OCI-LY1 (cell line): Measurements from ENCODE around the gene PARVG.

Experiments used
- H2AFZ ChIP-seq: fragments of 200-600 bp; sonication (generic), shearing (Covaris generic); 2 replicates; pipeline ENCODE4 v1.6.0; 2014; ENCODE audit warnings: antibody characterized with exemption, mild to moderate bottlenecking, low read length
- H3F3A ChIP-seq: fragments of 200-600 bp; sonication (generic), shearing (Covaris generic); 2 replicates; pipeline ENCODE4 v1.6.0; 2014; ENCODE audit warnings: mild to moderate bottlenecking, antibody characterized with exemption, low read length, moderate library complexity; ENCODE audit not compliant: insufficient read depth
- H3K27ac ChIP-seq: fragments of 200-600 bp; sonication (generic); 2 replicates; pipeline ENCODE4 v1.5.1; 2014; ENCODE audit warnings: low read length, mixed run types, mild to moderate bottlenecking, low read depth; ENCODE audit not compliant: poor library complexity, severe bottlenecking
- H3K27me3 ChIP-seq: fragments of 200-600 bp; sonication (generic); 2 replicates; pipeline ENCODE4 v1.6.0; 2014; ENCODE audit warnings: antibody characterized with exemption, mild to moderate bottlenecking, low read length, moderate library complexity; ENCODE audit not compliant: insufficient read depth
- H3K36me3 ChIP-seq: fragments of 200-600 bp; sonication (generic); 2 replicates; pipeline ENCODE4 v1.6.1; 2014; ENCODE audit warnings: mild to moderate bottlenecking, antibody characterized with exemption, low read length, moderate library complexity, mixed read lengths; ENCODE audit not compliant: insufficient read depth
- H3K4me1 ChIP-seq: fragments of 200-600 bp; sonication (generic); 2 replicates; pipeline ENCODE4 v1.5.1; 2014; ENCODE audit warnings: mild to moderate bottlenecking, low read length, moderate library complexity; ENCODE audit not compliant: insufficient read depth, severe bottlenecking
- H3K4me2 ChIP-seq: fragments of 200-600 bp; sonication (generic), shearing (Covaris generic); 2 replicates; pipeline ENCODE4 v1.6.1; 2014; ENCODE audit warnings: low read length
- H3K4me3 ChIP-seq: fragments of 200-600 bp; sonication (generic); 2 replicates; pipeline ENCODE4 v1.5.1; 2014; ENCODE audit warnings: low read length, low read depth, mild to moderate bottlenecking, mixed read lengths; ENCODE audit not compliant: poor library complexity, severe bottlenecking
- H3K79me2 ChIP-seq: fragments of 200-600 bp; shearing (Covaris generic); 2 replicates; pipeline ENCODE4 v1.6.1; 2016; ENCODE audit warnings: mixed run types, low read length, mixed read lengths; ENCODE audit not compliant: insufficient read depth
- H3K9ac ChIP-seq: fragments of 200-600 bp; sonication (generic), shearing (Covaris generic); 2 replicates; pipeline ENCODE4 v1.6.1; 2014; ENCODE audit warnings: mild to moderate bottlenecking, low read length, mixed read lengths
- H3K9me2 ChIP-seq: fragments of 200-600 bp; sonication (generic), shearing (Covaris generic); 2 replicates; pipeline ENCODE4 v1.6.1; 2014; ENCODE audit warnings: low read depth, mild to moderate bottlenecking, low read length, mixed read lengths
- H3K9me3 ChIP-seq: fragments of 200-600 bp; shearing (Covaris generic); 2 replicates; pipeline ENCODE4 v1.6.1; 2014; ENCODE audit warnings: low read length, mixed read lengths
- H4K20me1 ChIP-seq: fragments of 200-600 bp; sonication (generic), shearing (Covaris generic); 2 replicates; pipeline ENCODE4 v1.6.0; 2016; ENCODE audit warnings: mild to moderate bottlenecking, low read length; ENCODE audit not compliant: insufficient read depth
- EZH2 ChIP-seq: fragments of 200-600 bp; sonication (generic), shearing (Covaris generic); IDR thresholded peaks from 2 replicates; pipeline ENCODE4 v1.8.0; 2017; ENCODE audit warnings: borderline replicate concordance, mixed run types, mild to moderate bottlenecking, antibody characterized with exemption, low read length, moderate library complexity, mixed read lengths
- TF ChIP-seq, protein P1 (sequence below): fragments of 200-600 bp; sonication (generic), shearing (Covaris generic); IDR thresholded peaks from 2 replicates; pipeline ENCODE4 v1.5.1; 2017; ENCODE audit warnings: mild to moderate bottlenecking, antibody characterized with exemption, low read length, moderate library complexity, mixed read lengths

PARVG gene

DNA sequence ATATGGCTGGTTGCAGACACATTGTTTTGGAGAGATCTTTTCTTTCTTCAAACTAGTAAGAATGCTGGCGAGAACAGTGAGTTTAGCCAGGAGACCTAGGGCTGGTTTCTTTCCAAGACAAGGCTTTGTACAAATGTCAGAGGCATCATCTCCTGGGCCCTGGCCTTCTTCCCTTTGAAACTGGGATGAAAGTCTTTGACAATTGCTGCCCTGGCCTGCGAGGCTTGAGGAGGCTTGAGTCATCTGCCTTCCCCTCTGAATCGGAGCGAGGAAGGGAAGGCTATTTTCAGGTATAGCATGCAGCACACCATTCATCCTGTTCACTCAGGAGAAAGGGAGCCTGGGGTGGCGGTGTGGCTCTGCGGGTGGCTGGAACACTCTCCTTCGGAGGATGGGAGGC, 21.5 kb upstream of the PARVG start:
- no peak overlapping the region for H3K9ac ChIP-seq
- TF ChIP-seq, protein P1, sequence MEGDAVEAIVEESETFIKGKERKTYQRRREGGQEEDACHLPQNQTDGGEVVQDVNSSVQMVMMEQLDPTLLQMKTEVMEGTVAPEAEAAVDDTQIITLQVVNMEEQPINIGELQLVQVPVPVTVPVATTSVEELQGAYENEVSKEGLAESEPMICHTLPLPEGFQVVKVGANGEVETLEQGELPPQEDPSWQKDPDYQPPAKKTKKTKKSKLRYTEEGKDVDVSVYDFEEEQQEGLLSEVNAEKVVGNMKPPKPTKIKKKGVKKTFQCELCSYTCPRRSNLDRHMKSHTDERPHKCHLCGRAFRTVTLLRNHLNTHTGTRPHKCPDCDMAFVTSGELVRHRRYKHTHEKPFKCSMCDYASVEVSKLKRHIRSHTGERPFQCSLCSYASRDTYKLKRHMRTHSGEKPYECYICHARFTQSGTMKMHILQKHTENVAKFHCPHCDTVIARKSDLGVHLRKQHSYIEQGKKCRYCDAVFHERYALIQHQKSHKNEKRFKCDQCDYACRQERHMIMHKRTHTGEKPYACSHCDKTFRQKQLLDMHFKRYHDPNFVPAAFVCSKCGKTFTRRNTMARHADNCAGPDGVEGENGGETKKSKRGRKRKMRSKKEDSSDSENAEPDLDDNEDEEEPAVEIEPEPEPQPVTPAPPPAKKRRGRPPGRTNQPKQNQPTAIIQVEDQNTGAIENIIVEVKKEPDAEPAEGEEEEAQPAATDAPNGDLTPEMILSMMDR: no peak
- TF ChIP-seq EZH2: no peak
- no peaks in the 10 kb centered on the region for H3K79me2 ChIP-seq
- H3K9me3 ChIP-seq: no peaks in the 10 kb centered on the region
- H3K27me3 ChIP-seq: no peaks in the 10 kb centered on the region
- H3K4me3 ChIP-seq: no peak overlapping the region
- H3K4me2 ChIP-seq: no peak overlapping the region
- no peaks in the 10 kb centered on the region for H3F3A ChIP-seq
- no peaks in the 10 kb centered on the region for H4K20me1 ChIP-seq
- H3K4me1 ChIP-seq: no peaks in the 10 kb centered on the region
- H3K9me2 ChIP-seq: no peaks in the 10 kb centered on the region
- no peak overlapping the region for H3K27ac ChIP-seq
- no peak overlapping the region for H2AFZ ChIP-seq
- peaks cover 10% of the 10 kb centered on the region; the same call in 1 of the 2 replicates for H3K36me3 ChIP-seq

DNA sequence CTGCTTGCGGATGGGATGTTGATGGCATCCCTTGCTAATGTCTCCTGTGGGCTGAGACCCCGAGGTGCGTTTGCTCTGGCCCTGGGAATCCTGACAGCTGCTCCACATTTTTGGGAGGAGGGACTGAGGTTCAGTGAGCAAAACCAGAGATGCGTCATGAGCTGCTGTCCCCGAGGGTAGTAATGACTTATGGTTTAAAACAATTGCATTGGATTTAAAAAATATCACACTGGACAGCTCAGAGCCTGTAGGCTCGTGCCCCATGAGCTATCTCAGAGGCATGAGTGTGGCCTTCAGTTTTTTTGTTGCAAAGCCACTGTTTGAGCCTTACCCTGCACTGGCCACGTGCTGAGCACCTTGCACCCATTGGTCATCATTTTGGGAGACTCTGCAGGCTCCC, 20.9 kb upstream of the PARVG start:
- H4K20me1 ChIP-seq: no peaks in the 10 kb centered on the region
- no peak overlapping the region for H3K27ac ChIP-seq
- TF ChIP-seq, protein P1: no peak
- no peak for TF ChIP-seq EZH2
- no peaks in the 10 kb centered on the region for H3K27me3 ChIP-seq
- no peaks in the 10 kb centered on the region for H3F3A ChIP-seq
- H3K4me3 ChIP-seq: no peak overlapping the region
- H3K4me1 ChIP-seq: no peaks in the 10 kb centered on the region
- peaks cover 10% of the 10 kb centered on the region; the same call in 1 of the 2 replicates for H3K36me3 ChIP-seq
- no peaks in the 10 kb centered on the region for H3K9me3 ChIP-seq
- no peaks in the 10 kb centered on the region for H3K9me2 ChIP-seq
- no peak overlapping the region for H3K9ac ChIP-seq
- H3K4me2 ChIP-seq: no peak overlapping the region
- H2AFZ ChIP-seq: no peak overlapping the region
- no peaks in the 10 kb centered on the region for H3K79me2 ChIP-seq

DNA sequence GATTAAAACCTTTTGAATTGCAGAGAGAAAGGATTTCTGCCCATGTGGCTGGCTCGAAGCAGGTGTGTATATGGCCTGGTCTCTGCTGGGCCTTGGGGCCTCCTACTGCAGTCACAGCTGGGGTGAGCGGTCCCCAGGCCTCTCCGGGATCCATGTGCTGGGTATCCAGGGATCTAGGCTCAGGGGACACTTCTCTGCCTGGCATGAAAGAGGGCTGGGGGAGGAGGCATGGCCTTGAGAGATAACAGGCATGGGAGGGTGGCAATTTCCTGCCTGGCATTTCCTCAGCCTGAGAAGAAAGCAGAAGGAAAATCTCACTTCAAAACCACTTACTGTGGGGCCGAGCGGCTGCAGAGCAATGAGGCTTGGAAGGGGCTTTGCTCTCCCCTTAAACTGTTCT, 20.3 kb upstream of the PARVG start:
- H3K4me3 ChIP-seq: no peak overlapping the region
- H3K27me3 ChIP-seq: no peaks in the 10 kb centered on the region
- no peak overlapping the region for H2AFZ ChIP-seq
- TF ChIP-seq EZH2: no peak
- TF ChIP-seq, protein P1: no peak
- H3K4me2 ChIP-seq: no peak overlapping the region
- no peaks in the 10 kb centered on the region for H3F3A ChIP-seq
- no peak overlapping the region for H3K27ac ChIP-seq
- H3K9me2 ChIP-seq: no peaks in the 10 kb centered on the region
- H3K9ac ChIP-seq: no peak overlapping the region
- peaks cover 10% of the 10 kb centered on the region; the same call in 1 of the 2 replicates for H3K36me3 ChIP-seq
- no peaks in the 10 kb centered on the region for H4K20me1 ChIP-seq
- no peaks in the 10 kb centered on the region for H3K79me2 ChIP-seq
- H3K4me1 ChIP-seq: no peaks in the 10 kb centered on the region
- H3K9me3 ChIP-seq: no peaks in the 10 kb centered on the region
